B cell (primary cell): Measurements from ENCODE around the gene MYO1H. TPM values are rescaled to one million over a fixed set of nuclear protein-coding genes. Genes with fewer than 3 reads are reported as not detected.

ENCODE experiments used
- ATAC-seq: fragments of 200-7000 bp; cut with Tn5 transposase; one replicate; pipeline ENCODE4 v1.10.0; 2021; ENCODE audit warnings: low read depth, mild to moderate bottlenecking, moderate number of reproducible peaks, moderate library complexity
- CTCF ChIA-PET: fragments of 350-600 bp; sonication (Branson Sonifier 250); formaldehyde crosslinking; loops from one replicate; lab custom pipeline; 2021; ENCODE audit warnings: antibody characterized with exemption, inconsistent platforms; lab: Charles Lee
- POLR2A ChIA-PET: fragments of 350-600 bp; sonication (Branson Sonifier 250); formaldehyde crosslinking; loops from one replicate; lab custom pipeline; 2021; ENCODE audit warnings: antibody characterized with exemption; lab: Charles Lee
- DNase-seq: peaks from one replicate; pipeline ENCODE4 v3.0.0; 2013
- H2AFZ ChIP-seq: 2 replicates; pipeline ENCODE4 v1.6.1; 2012; ENCODE audit warnings: mild to moderate bottlenecking, low read depth, low read length; ENCODE audit not compliant: insufficient read depth, poor library complexity, severe bottlenecking
- H3K27ac ChIP-seq, 2 donors: 1 replicate in 1 of 2; 2 replicates in 1 of 2; pipeline ENCODE4 v1.5.1; 2012 to 2013; ENCODE audit warnings: low read length in 2 of 2, mild to moderate bottlenecking in 2 of 2, moderate library complexity in 1 of 2
- H3K27me3 ChIP-seq, 4 experiments: fragments of 200-600 bp in 1 of 4; sonication (generic) in 1 of 4; replicated peaks in 1 of 4; 1 replicate in 2 of 4; 2 replicates in 2 of 4; pipeline versions ENCODE4 v1.6.1 to v1.7.0; 2013 to 2016; ENCODE audit warnings: low read length in 3 of 4, mild to moderate bottlenecking in 2 of 4, mixed read lengths in 1 of 4, moderate library complexity in 1 of 4; ENCODE audit not compliant: insufficient read depth in 4 of 4, control insufficient read depth in 3 of 4; ENCODE audit errors: control extremely low read depth in 1 of 4
- H3K36me3 ChIP-seq, 2 experiments: replicated peaks in 1 of 2; 1 replicate in 1 of 2; 2 replicates in 1 of 2; pipeline versions ENCODE4 v1.6.1 to v1.7.1; 2013; ENCODE audit warnings: low read length in 1 of 2; ENCODE audit not compliant: insufficient read depth in 2 of 2, control insufficient read depth in 1 of 2; ENCODE audit errors: control extremely low read depth in 1 of 2, extremely low read depth in 1 of 2
- H3K4me1 ChIP-seq, 2 donors: fragments of 200-600 bp in 1 of 2; sonication (generic) in 1 of 2; 1 replicate in 1 of 2; 2 replicates in 1 of 2; pipeline versions ENCODE4 v1.5.1 to v1.6.1; 2013 to 2017; ENCODE audit warnings: low read length in 2 of 2; ENCODE audit not compliant: control insufficient read depth in 2 of 2, insufficient read depth in 2 of 2
- H3K4me2 ChIP-seq: replicated peaks from 2 replicates; pipeline ENCODE3; 2012; ENCODE audit warnings: mild to moderate bottlenecking, low read depth, low read length; ENCODE audit not compliant: poor library complexity, severe bottlenecking
- H3K4me3 ChIP-seq, 5 experiments: fragments of 200-600 bp in 1 of 5; sonication (generic) in 1 of 5; 1 replicate in 3 of 5; 2 replicates in 2 of 5; pipeline versions ENCODE4 v1.5.1 to v1.7.0; 2011 to 2016; ENCODE audit warnings: low read length in 4 of 5, mild to moderate bottlenecking in 4 of 5, low read depth in 2 of 5, control low read depth in 1 of 5, moderate library complexity in 1 of 5; ENCODE audit not compliant: insufficient read depth in 1 of 5; ENCODE audit errors: control extremely low read depth in 1 of 5, extremely low read depth in 1 of 5
- H3K79me2 ChIP-seq: fragments of 200-600 bp; sonication (generic); one replicate; pipeline ENCODE4 v1.6.0; 2016; ENCODE audit warnings: low read length; ENCODE audit not compliant: control insufficient read depth, insufficient read depth
- H3K9ac ChIP-seq: fragments of 200-600 bp; sonication (generic); 2 replicates; pipeline ENCODE4 v1.6.1; 2017; ENCODE audit warnings: mild to moderate bottlenecking, low read length, moderate library complexity
- H3K9me3 ChIP-seq, 3 donors: one replicate each; pipeline versions ENCODE4 v1.6.1 to v1.7.1; 2013; ENCODE audit warnings: low read length in 2 of 3; ENCODE audit not compliant: control insufficient read depth in 2 of 3, insufficient read depth in 1 of 3; ENCODE audit errors: control extremely low read depth in 1 of 3
- H4K20me1 ChIP-seq: 2 replicates; pipeline ENCODE4 v1.6.0; 2012; ENCODE audit warnings: mild to moderate bottlenecking, low read length; ENCODE audit not compliant: insufficient read depth, control insufficient read depth, poor library complexity, severe bottlenecking
- H3K27ac Mint-ChIP-seq: one replicate; pipeline ENCODE4 v1.8.0; 2021; ENCODE audit warnings: mixed read lengths
- H3K27me3 Mint-ChIP-seq: one replicate; pipeline ENCODE4 v1.8.0; 2021; ENCODE audit warnings: mixed read lengths
- H3K4me1 Mint-ChIP-seq: one replicate; pipeline ENCODE4 v1.8.0; 2021; ENCODE audit warnings: mixed read lengths
- H3K4me3 Mint-ChIP-seq: one replicate; pipeline ENCODE4 v1.8.0; 2021; ENCODE audit warnings: mixed read lengths
- H3K9me3 Mint-ChIP-seq: one replicate; pipeline ENCODE4 v1.8.0; 2022; ENCODE audit warnings: mixed read lengths; ENCODE audit not compliant: insufficient read depth
- CTCF ChIP-seq: fragments of 200-600 bp; IDR thresholded peaks from one replicate; pipeline ENCODE4 v1.8.0; 2022; ENCODE audit warnings: antibody characterized with exemption, mild to moderate bottlenecking
- EZH2 ChIP-seq: IDR thresholded peaks from 2 replicates; pipeline ENCODE4 v1.6.1; 2012; ENCODE audit warnings: borderline replicate concordance, low read depth, mild to moderate bottlenecking, moderate library complexity, low read length; ENCODE audit not compliant: insufficient read depth, poor library complexity, severe bottlenecking
- WGBS: methylation state at CpG from one replicate; pipeline ENCODE4 v1.1.5; 2013; ENCODE audit warnings: missing lambda C conversion rate; ENCODE audit not compliant: insufficient coverage; 5-methylcytosine and 5-hydroxymethylcytosine counted together
- intact Hi-C: fragments of 100-400 bp; cut with micrococcal nuclease; formaldehyde crosslinking; loops from one replicate; pipeline ENCODE4 v1.10.0; 2022
- polyA plus RNA-seq: library from polyadenylated mRNA; depleted of rRNA; stranded (reverse); fragments of >200 nt; gene quantifications from 2 replicates; pipeline ENCODE4 v1.2.3, GENCODE V29; 2012
- total RNA-seq, 2 donors: library from RNA; stranded (reverse); fragments of 120-200 nt in 1 of 2; gene quantifications; 1 replicate in 1 of 2; 2 replicates in 1 of 2; pipeline versions ENCODE4 v1.2.3 to v1.2.4, GENCODE V29; 2013 to 2022

Gene MYO1H
- total and polyA plus RNA-seq, 2 donors (not counting 1 experiment from before 2014, with no cell fraction given), result not detected

- DNase-seq, result no peak
- Histone ChIP-seq H3K4me2 (no peak overlapping the region), H3K36me3 (peaks cover 0 to 26% of the 10 kb centered on the region in 2 experiments), H3K9ac (no peak overlapping the region), H3K27me3 (no peaks in the 10 kb centered on the region), H2AFZ (no peak overlapping the region), H3K9me3 (no peaks in the 10 kb centered on the region), H4K20me1 (no peaks in the 10 kb centered on the region), H3K79me2 (peaks cover 66% of the 10 kb centered on the region), H3K27ac (no peak overlapping the region), H3K4me3 (no peak overlapping the region), H3K4me1 (peaks cover 22 to 23% of the 10 kb centered on the region in 2 donors)
- 100% methylated on average over 1 of the region's 4 CpGs for WGBS
- H3K27me3 Mint-ChIP-seq, result no peaks in the 10 kb centered on the region
- no peaks in the 10 kb centered on the region for H3K9me3 Mint-ChIP-seq
- intact Hi-C loops, result no loop called here
- H3K4me1 Mint-ChIP-seq, result peaks cover 38% of the 10 kb centered on the region
- H3K4me3 Mint-ChIP-seq, result no peak overlapping the region
- no peak for ATAC-seq
- CTCF ChIA-PET, result no interaction called here
- POLR2A ChIA-PET, result interaction anchor here (0.6 kb wide), 1 partner anchor 11 kb away, joined by 6 read pairs; no protein-coding TSS in a partner anchor
- no peak for TF ChIP-seq EZH2
- no peak for TF ChIP-seq CTCF
- no peak overlapping the region for H3K27ac Mint-ChIP-seq
Observed at GRCh38 chr12:109480356-109480755, 132.7 kb downstream of the MYO1H start.

GRCh38 chr12:109481863-109482262, 134.2 kb downstream of the MYO1H start:
- Mint-ChIP-seq H3K4me3 (no peak overlapping the region), H3K4me1 (peaks cover 23% of the 10 kb centered on the region), H3K9me3 (no peaks in the 10 kb centered on the region), H3K27ac (no peak overlapping the region), H3K27me3 (no peaks in the 10 kb centered on the region)
- H3K27me3 ChIP-seq, result no peaks in the 10 kb centered on the region
- H3K9me3 ChIP-seq, result no peaks in the 10 kb centered on the region
- H3K79me2 ChIP-seq, result peaks cover 51% of the 10 kb centered on the region
- peaks cover 0 to 41% of the 10 kb centered on the region in 2 experiments for H3K36me3 ChIP-seq
- peaks cover 11 to 12% of the 10 kb centered on the region in 2 donors for H3K4me1 ChIP-seq
- H3K4me2 ChIP-seq, result no peak overlapping the region
- ChIA-PET POLR2A (no interaction called here), CTCF (no interaction called here)
- ATAC-seq (no peak), DNase-seq (no peak)
- no CpG with 5 or more reads among the region's 1 CpG for WGBS
- no peak overlapping the region for H2AFZ ChIP-seq
- H3K27ac ChIP-seq, result no peak overlapping the region
- intact Hi-C loops, result no loop called here
- TF ChIP-seq CTCF, result no peak
- TF ChIP-seq EZH2, result no peak
- no peak overlapping the region for H3K9ac ChIP-seq
- H3K4me3 ChIP-seq, result no peak overlapping the region
- H4K20me1 ChIP-seq, result no peaks in the 10 kb centered on the region
